Kidney glomerular epithelial cell (primary cell): ENCODE measurements around the gene PNLDC1.

Experiments
- DNase-seq: peaks from one replicate; lab custom pipeline; 2025; lab: John Stamatoyannopoulos, UW

PNLDC1 gene, protein sequence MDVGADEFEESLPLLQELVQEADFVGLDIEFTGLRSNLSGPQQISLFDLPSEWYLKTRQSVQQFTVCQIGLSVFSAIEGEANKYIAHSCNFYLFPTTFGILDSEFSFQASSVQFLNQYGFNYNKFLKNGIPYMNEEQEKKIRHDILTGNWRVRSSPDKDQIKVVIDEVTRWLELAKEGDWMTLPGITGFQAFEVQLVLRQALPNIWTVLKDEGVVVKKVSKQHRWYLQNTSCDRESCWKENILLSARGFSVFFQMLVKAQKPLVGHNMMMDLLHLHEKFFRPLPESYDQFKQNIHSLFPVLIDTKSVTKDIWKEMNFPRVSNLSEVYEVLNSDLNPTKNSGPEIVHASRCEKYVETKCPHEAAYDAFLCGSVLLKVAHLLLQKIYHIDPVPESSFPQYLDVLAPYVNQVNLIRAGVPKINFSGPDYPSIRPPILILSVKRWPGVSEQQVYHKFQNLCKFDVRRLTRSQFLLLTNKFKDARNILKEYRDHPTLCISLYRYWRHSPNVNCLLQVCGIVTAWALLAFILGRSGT

GRCh38 chr6:159800141-159800865 lies at the start of gene PNLDC1:
Gene PNLDC1 (plus strand): TSS chr6:159800276. CDS start chr6:159800308, 32 bp downstream.
- no peak for DNase-seq

DNA sequence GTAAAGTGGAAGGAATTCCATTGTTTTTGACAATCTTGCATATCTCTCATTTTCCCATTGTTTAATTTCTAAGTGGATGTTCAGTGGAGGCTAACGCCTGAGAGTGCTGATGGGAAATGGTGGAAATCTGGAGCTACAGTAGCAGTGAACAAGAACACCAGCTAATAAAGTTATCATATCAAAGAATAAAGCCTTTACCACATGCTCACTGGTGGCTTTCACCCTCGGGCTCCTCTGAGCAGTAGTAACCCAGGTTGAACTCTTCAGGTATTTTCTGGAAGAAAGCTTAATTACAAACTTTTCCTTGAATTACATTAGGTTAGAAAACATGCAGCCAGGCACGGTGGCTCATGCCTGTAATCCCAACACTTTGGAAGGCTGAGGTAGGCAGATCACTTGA lies 48.6 kb upstream of the PNLDC1 start:
- no peak for DNase-seq

- DNase-seq: no peak
Measured at GRCh38 chr6:159753081-159753872, 46.8 kb upstream of the PNLDC1 start.

- DNase-seq: no peak
Measured at GRCh38 chr6:159754401-159754800, 45.7 kb upstream of the PNLDC1 start.

- DNase-seq: no peak
Measured at GRCh38 chr6:159754959-159755914, 44.8 kb upstream of the PNLDC1 start.

DNA sequence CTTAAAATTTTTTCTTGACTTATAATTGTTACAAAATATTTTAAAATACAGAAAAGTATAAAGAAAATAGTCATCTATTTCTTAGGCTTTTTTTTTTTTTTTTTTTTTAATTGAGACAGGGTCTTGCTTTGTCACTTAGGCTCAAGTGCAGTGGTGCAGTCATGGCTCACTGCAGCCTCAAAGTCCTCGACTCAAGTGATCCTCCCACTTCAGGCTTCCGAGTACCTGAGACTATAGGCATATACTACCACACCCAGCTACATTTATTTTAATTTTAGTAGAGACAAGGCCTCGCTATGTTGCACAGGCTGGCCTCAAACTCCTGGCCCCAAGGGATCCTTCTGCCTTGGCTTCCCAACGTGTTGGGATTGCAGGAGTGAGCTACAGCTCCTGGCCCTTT lies 43.6 kb upstream of the PNLDC1 start:
- no peak for DNase-seq

GRCh38 chr6:159758031-159759001 lies 41.8 kb upstream of the PNLDC1 start:
- peak; percentile 78 for DNase-seq

- DNase-seq: no peak
Measured at GRCh38 chr6:159759645-159760044, 40.4 kb upstream of the PNLDC1 start.

- DNase-seq: peak; percentile 82
Measured at GRCh38 chr6:159760602-159761057, 39.4 kb upstream of the PNLDC1 start.

- no peak for DNase-seq
Measured at GRCh38 chr6:159761129-159761872, 38.8 kb upstream of the PNLDC1 start.

DNA sequence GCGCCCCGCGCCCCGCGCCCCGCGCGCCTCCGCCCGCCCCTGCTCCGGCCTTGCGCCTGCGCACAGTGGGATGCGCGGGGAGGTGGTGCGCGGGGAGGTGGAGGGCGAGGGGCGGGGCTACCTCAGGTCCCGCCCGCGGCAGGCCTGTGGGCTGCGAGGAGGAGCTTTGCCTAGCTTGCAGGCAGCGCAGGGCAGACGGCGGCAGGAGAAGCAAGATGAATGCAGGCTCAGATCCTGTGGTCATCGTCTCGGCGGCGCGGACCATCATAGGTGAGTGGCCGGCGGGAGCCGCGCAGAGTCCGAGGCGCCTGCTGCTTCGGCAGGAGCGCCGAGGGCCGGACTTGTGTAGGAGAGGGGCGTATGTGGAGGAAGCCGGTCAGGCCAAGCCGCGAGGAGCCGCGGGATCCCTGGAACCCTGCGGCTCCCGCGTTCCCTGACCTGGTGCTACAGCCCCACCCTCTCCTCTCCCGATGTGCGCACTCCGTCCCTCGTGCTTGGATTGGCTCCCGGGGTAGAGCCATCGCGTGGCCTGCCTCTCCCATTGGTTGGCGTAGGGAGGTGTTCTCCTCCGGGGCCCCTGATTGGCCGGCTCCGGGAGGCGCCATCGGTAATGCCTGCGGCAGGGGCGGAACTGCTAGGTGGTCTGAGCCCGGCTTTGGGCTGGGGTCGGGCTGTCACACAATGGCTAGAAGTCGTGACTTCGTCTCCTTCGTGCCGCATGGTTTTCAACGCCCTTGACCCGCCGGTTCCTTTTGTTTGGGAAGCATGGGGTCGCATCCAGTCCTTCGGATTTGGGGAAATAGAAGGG lies 38.0 kb upstream of the PNLDC1 start, which contains the start of gene ACAT2:
TSS of gene ACAT2 (plus strand) at position 173 of the 808 bp plus-strand sequence. CDS start at position 216, 43 bp downstream.
- peak; percentile 82 for DNase-seq

DNA sequence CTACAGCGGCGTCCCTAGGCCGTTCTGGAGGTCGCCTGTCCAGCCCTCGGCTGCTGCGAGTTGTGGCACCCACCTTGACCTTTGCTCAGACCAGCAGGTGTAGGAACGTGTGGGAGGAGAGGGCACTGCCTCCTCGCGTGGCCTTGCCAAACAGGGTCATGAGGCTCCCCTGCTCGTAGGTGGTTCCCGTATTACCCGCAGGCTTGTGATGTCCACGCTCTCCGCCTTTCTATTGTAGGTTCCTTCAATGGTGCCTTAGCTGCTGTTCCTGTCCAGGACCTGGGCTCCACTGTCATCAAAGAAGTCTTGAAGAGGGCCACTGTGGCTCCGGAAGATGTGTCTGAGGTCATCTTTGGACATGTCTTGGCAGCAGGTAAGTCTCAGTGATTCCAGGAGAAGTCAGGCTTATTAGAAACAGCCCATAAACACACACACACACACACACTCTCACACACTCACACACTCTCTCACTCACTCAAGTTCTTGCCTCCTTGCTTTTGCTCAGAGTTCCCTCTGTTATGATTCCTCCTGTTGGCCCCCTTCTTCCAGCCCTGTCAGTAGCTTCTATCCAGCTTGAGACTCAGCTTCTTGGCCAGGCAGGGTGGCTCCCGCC lies 37.3 kb upstream of the PNLDC1 start:
- no peak for DNase-seq

DNA sequence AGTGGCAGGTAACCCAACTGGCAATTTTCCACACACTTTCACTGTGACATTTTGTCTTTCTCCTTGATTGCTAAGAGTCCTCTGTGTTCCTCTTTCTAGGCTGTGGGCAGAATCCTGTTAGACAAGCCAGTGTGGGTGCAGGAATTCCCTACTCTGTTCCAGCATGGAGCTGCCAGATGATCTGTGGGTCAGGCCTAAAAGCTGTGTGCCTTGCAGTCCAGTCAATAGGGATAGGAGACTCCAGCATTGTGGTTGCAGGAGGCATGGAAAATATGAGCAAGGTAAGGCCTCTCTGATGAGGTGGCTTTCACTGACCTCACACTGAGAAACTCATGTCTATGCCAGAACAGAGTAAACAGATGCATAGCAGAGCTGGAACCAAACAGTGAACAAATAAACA lies 33.2 kb upstream of the PNLDC1 start:
- no peak for DNase-seq

DNA sequence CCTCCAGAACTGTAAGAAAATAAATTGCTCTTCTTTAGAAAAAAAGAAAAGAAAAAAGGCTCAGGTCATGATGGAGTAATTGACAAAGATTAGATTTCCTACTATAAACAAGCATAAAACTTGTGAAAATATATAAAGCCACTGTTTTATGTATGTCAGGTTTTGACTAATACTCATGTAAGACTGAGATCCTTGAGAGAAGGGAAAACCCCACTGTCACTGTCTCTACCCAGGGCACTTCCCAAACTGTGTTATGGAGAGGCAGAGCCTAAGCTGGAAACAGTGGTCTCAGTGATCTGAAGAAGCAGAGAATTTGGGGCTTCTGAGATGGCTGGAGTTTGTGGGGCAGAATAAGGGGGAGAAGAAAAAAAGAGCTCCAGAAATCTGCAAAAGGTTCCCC lies 30.6 kb upstream of the PNLDC1 start:
- no peak for DNase-seq

GRCh38 chr6:159772196-159772595 lies 27.9 kb upstream of the PNLDC1 start:
- no peak for DNase-seq

GRCh38 chr6:159777240-159777904 lies 22.7 kb upstream of the PNLDC1 start:
- no peak for DNase-seq

- DNase-seq: no peak
Measured at GRCh38 chr6:159778131-159778530, 21.9 kb upstream of the PNLDC1 start.
